ENCODE measurements around the gene HS3ST3A1. TPM values are rescaled to one million over a fixed set of nuclear protein-coding genes. Genes with fewer than 3 reads are reported as not detected.

HS3ST3A1 gene
- total and polyA plus RNA-seq, 5 donors from 2014 or later, result 1.8 to 8.3 (median 7.4) TPM

GRCh38 chr17:13640551-13640950 lies 38.8 kb upstream of the HS3ST3A1 start:
- peaks cover 0 to 1% (median 0%) of the 10 kb centered on the region in 7 donors for H3K9me3 Mint-ChIP-seq
- no peak for DNase-seq
- Histone ChIP-seq H3K9me3 (ENCODE audit: control insufficient read depth in 2 of 2, low read length in 2 of 2) (no peaks in the 10 kb centered on the region), H3K27ac (ENCODE audit: insufficient read depth, low read length, poor library complexity, severe bottlenecking) (no peak overlapping the region), H3K36me3 (ENCODE audit: control insufficient read depth, insufficient read depth, low read length) (no peaks in the 10 kb centered on the region), H3K27me3 (ENCODE audit: control insufficient read depth, insufficient read depth, low read length) (peaks cover 11% of the 10 kb centered on the region), H3K4me1 (ENCODE audit: control insufficient read depth, insufficient read depth, low read length, poor library complexity, severe bottlenecking) (no peaks in the 10 kb centered on the region), H3K4me3 (ENCODE audit: low read depth, low read length) (no peak overlapping the region)
- H3K4me1 Mint-ChIP-seq, result no peaks in the 10 kb centered on the region
- no peak for ATAC-seq (ENCODE audit: low read depth in 2 of 2)
- H3K27ac Mint-ChIP-seq, result no peak overlapping the region
- H3K4me3 Mint-ChIP-seq, result no peak overlapping the region
- H3K36me3 Mint-ChIP-seq, result no peaks in the 10 kb centered on the region
- H3K27me3 Mint-ChIP-seq, result peaks cover 30% of the 10 kb centered on the region

GRCh38 chr17:13638855-13639458 lies 37.2 kb upstream of the HS3ST3A1 start:
- H3K27ac ChIP-seq (ENCODE audit: insufficient read depth, low read length, poor library complexity, severe bottlenecking), result no peak overlapping the region
- Mint-ChIP-seq H3K27ac (no peak overlapping the region), H3K4me3 (no peak overlapping the region), H3K36me3 (no peaks in the 10 kb centered on the region), H3K4me1 (no peaks in the 10 kb centered on the region), H3K9me3 (peaks cover 0 to 3% (median 0%) of the 10 kb centered on the region in 7 donors), H3K27me3 (peaks cover 36% of the 10 kb centered on the region)
- H3K27me3 ChIP-seq (ENCODE audit: control insufficient read depth, insufficient read depth, low read length), result peaks cover 8% of the 10 kb centered on the region
- ATAC-seq (ENCODE audit: low read depth in 2 of 2) (no peak), DNase-seq (peak in 1 of 3 donors; percentile 55)
- H3K9me3 ChIP-seq (ENCODE audit: control insufficient read depth in 2 of 2, low read length in 2 of 2), result no peaks in the 10 kb centered on the region
- H3K4me3 ChIP-seq (ENCODE audit: low read depth, low read length), result no peak overlapping the region
- no peaks in the 10 kb centered on the region for H3K36me3 ChIP-seq (ENCODE audit: control insufficient read depth, insufficient read depth, low read length)
- H3K4me1 ChIP-seq (ENCODE audit: control insufficient read depth, insufficient read depth, low read length, poor library complexity, severe bottlenecking), result no peaks in the 10 kb centered on the region

DNA sequence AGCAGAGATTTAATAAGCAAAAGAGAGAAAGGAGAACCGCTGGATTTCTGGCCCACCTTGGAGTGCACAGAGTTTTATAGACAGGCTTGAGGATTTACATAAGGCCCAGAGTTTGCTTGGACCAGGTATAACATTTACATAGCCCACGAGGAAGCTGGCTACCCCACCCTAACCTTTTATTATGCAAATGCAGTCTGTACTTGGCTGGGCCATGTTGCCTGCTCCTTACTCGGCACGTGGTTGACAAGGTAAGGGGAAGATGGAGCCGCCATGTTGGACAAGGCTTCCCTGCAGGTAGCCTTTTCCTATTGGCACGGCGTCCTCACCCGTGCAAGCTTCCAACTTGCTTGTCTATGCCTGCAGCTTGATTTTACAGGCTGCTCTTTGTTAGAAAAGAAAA lies 35.2 kb upstream of the HS3ST3A1 start:
- Mint-ChIP-seq H3K4me1 (no peaks in the 10 kb centered on the region), H3K27ac (no peak overlapping the region), H3K36me3 (no peaks in the 10 kb centered on the region), H3K27me3 (peaks cover 45% of the 10 kb centered on the region), H3K4me3 (no peak overlapping the region), H3K9me3 (peaks cover 0 to 3% (median 0%) of the 10 kb centered on the region in 7 donors)
- ATAC-seq (ENCODE audit: low read depth in 2 of 2) (no peak), DNase-seq (no peak)
- Histone ChIP-seq H3K4me1 (ENCODE audit: control insufficient read depth, insufficient read depth, low read length, poor library complexity, severe bottlenecking) (no peaks in the 10 kb centered on the region), H3K9me3 (ENCODE audit: control insufficient read depth in 2 of 2, low read length in 2 of 2) (no peaks in the 10 kb centered on the region), H3K27ac (ENCODE audit: insufficient read depth, low read length, poor library complexity, severe bottlenecking) (no peak overlapping the region), H3K36me3 (ENCODE audit: control insufficient read depth, insufficient read depth, low read length) (no peaks in the 10 kb centered on the region), H3K4me3 (ENCODE audit: low read depth, low read length) (no peak overlapping the region), H3K27me3 (ENCODE audit: control insufficient read depth, insufficient read depth, low read length) (peaks cover 8% of the 10 kb centered on the region)

- Histone ChIP-seq H3K9me3 (ENCODE audit: control insufficient read depth in 2 of 2, low read length in 2 of 2) (no peaks in the 10 kb centered on the region), H3K4me1 (ENCODE audit: control insufficient read depth, insufficient read depth, low read length, poor library complexity, severe bottlenecking) (no peaks in the 10 kb centered on the region), H3K36me3 (ENCODE audit: control insufficient read depth, insufficient read depth, low read length) (no peaks in the 10 kb centered on the region), H3K27me3 (ENCODE audit: control insufficient read depth, insufficient read depth, low read length) (peaks cover 8% of the 10 kb centered on the region), H3K27ac (ENCODE audit: insufficient read depth, low read length, poor library complexity, severe bottlenecking) (no peak overlapping the region), H3K4me3 (ENCODE audit: low read depth, low read length) (no peak overlapping the region)
- ATAC-seq (ENCODE audit: low read depth in 2 of 2) (no peak), DNase-seq (no peak)
- no peaks in the 10 kb centered on the region for H3K36me3 Mint-ChIP-seq
- H3K27ac Mint-ChIP-seq, result no peak overlapping the region
- peaks cover 43% of the 10 kb centered on the region for H3K27me3 Mint-ChIP-seq
- no peak overlapping the region for H3K4me3 Mint-ChIP-seq
- peaks cover 0 to 1% (median 0%) of the 10 kb centered on the region in 7 donors for H3K9me3 Mint-ChIP-seq
- no peaks in the 10 kb centered on the region for H3K4me1 Mint-ChIP-seq
Measured at GRCh38 chr17:13635951-13636350, 34.2 kb upstream of the HS3ST3A1 start.

GRCh38 chr17:13634021-13634420 lies 32.3 kb upstream of the HS3ST3A1 start:
- peaks cover 7% of the 10 kb centered on the region for H3K27me3 ChIP-seq (ENCODE audit: control insufficient read depth, insufficient read depth, low read length)
- Mint-ChIP-seq H3K36me3 (no peaks in the 10 kb centered on the region), H3K4me3 (no peak overlapping the region), H3K27ac (no peak overlapping the region), H3K9me3 (peaks cover 0 to 1% (median 0%) of the 10 kb centered on the region in 7 donors), H3K4me1 (no peaks in the 10 kb centered on the region), H3K27me3 (peaks cover 34% of the 10 kb centered on the region)
- ATAC-seq (ENCODE audit: low read depth in 2 of 2) (no peak), DNase-seq (no peak)
- no peaks in the 10 kb centered on the region for H3K36me3 ChIP-seq (ENCODE audit: control insufficient read depth, insufficient read depth, low read length)
- H3K4me3 ChIP-seq (ENCODE audit: low read depth, low read length), result no peak overlapping the region
- H3K4me1 ChIP-seq (ENCODE audit: control insufficient read depth, insufficient read depth, low read length, poor library complexity, severe bottlenecking), result no peaks in the 10 kb centered on the region
- no peaks in the 10 kb centered on the region for H3K9me3 ChIP-seq (ENCODE audit: control insufficient read depth in 2 of 2, low read length in 2 of 2)
- H3K27ac ChIP-seq (ENCODE audit: insufficient read depth, low read length, poor library complexity, severe bottlenecking), result no peak overlapping the region

- Histone ChIP-seq H3K4me1 (ENCODE audit: control insufficient read depth, insufficient read depth, low read length, poor library complexity, severe bottlenecking) (no peaks in the 10 kb centered on the region), H3K36me3 (ENCODE audit: control insufficient read depth, insufficient read depth, low read length) (no peaks in the 10 kb centered on the region), H3K27me3 (ENCODE audit: control insufficient read depth, insufficient read depth, low read length) (peaks cover 3% of the 10 kb centered on the region), H3K9me3 (ENCODE audit: control insufficient read depth in 2 of 2, low read length in 2 of 2) (no peaks in the 10 kb centered on the region), H3K4me3 (ENCODE audit: low read depth, low read length) (no peak overlapping the region), H3K27ac (ENCODE audit: insufficient read depth, low read length, poor library complexity, severe bottlenecking) (no peak overlapping the region)
- Mint-ChIP-seq H3K4me3 (no peak overlapping the region), H3K27me3 (peaks cover 28% of the 10 kb centered on the region), H3K36me3 (no peaks in the 10 kb centered on the region), H3K9me3 (peaks cover 0 to 2% (median 0%) of the 10 kb centered on the region in 7 donors), H3K4me1 (no peaks in the 10 kb centered on the region), H3K27ac (no peak overlapping the region)
- ATAC-seq (ENCODE audit: low read depth in 2 of 2) (no peak), DNase-seq (no peak)
Measured at GRCh38 chr17:13631529-13631928, 29.8 kb upstream of the HS3ST3A1 start.

DNA sequence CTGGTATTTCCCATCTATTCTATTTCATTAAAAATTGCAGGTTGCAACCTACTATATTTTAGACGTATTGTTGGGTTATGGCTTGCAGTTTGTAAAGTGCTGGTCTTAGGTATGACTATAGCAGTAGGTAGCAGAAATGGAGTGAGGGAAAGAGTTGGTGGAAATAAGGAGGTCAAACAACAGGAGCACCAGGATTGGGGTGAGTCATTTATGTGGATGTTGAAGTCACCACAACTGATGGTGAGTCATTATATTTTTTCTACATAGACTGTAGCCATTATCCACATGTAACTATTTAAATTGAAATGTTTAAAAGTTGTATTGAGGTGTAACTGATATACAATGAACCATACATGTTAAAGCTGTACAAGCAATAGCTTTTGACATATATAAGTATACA lies 25.0 kb upstream of the HS3ST3A1 start:
- ATAC-seq (ENCODE audit: low read depth in 2 of 2) (no peak), DNase-seq (no peak)
- no peak overlapping the region for H3K4me3 Mint-ChIP-seq
- peaks cover 42% of the 10 kb centered on the region for H3K27me3 Mint-ChIP-seq
- H3K36me3 Mint-ChIP-seq, result no peaks in the 10 kb centered on the region
- Histone ChIP-seq H3K9me3 (ENCODE audit: control insufficient read depth in 2 of 2, low read length in 2 of 2) (no peaks in the 10 kb centered on the region), H3K4me3 (ENCODE audit: low read depth, low read length) (no peak overlapping the region), H3K36me3 (ENCODE audit: control insufficient read depth, insufficient read depth, low read length) (no peaks in the 10 kb centered on the region), H3K27ac (ENCODE audit: insufficient read depth, low read length, poor library complexity, severe bottlenecking) (no peak overlapping the region), H3K27me3 (ENCODE audit: control insufficient read depth, insufficient read depth, low read length) (peaks cover 9% of the 10 kb centered on the region), H3K4me1 (ENCODE audit: control insufficient read depth, insufficient read depth, low read length, poor library complexity, severe bottlenecking) (no peaks in the 10 kb centered on the region)
- H3K27ac Mint-ChIP-seq, result no peak overlapping the region
- peaks cover 0 to 4% (median 0%) of the 10 kb centered on the region in 7 donors for H3K9me3 Mint-ChIP-seq
- H3K4me1 Mint-ChIP-seq, result no peaks in the 10 kb centered on the region

- H3K27ac ChIP-seq (ENCODE audit: insufficient read depth, low read length, poor library complexity, severe bottlenecking), result no peak overlapping the region
- H3K4me1 Mint-ChIP-seq, result no peaks in the 10 kb centered on the region
- H3K36me3 Mint-ChIP-seq, result no peaks in the 10 kb centered on the region
- ATAC-seq (ENCODE audit: low read depth in 2 of 2) (no peak), DNase-seq (no peak)
- H3K36me3 ChIP-seq (ENCODE audit: control insufficient read depth, insufficient read depth, low read length), result no peaks in the 10 kb centered on the region
- H3K27me3 Mint-ChIP-seq, result peaks cover 64% of the 10 kb centered on the region
- H3K4me3 Mint-ChIP-seq, result peak overlapping the region in 1 of 4 donors; percentile 28
- H3K4me1 ChIP-seq (ENCODE audit: control insufficient read depth, insufficient read depth, low read length, poor library complexity, severe bottlenecking), result no peaks in the 10 kb centered on the region
- peaks cover 0 to 9% (median 4%) of the 10 kb centered on the region in 7 donors for H3K9me3 Mint-ChIP-seq
- no peak overlapping the region for H3K27ac Mint-ChIP-seq
- H3K27me3 ChIP-seq (ENCODE audit: control insufficient read depth, insufficient read depth, low read length), result peaks cover 25% of the 10 kb centered on the region
- no peak overlapping the region for H3K4me3 ChIP-seq (ENCODE audit: low read depth, low read length)
- H3K9me3 ChIP-seq (ENCODE audit: control insufficient read depth in 2 of 2, low read length in 2 of 2), result no peaks in the 10 kb centered on the region
Measured at GRCh38 chr17:13619462-13619861, 17.7 kb upstream of the HS3ST3A1 start.
